ENCODE measurements around the gene SAP30BP.

Gene SAP30BP

GRCh38 chr17:75681289-75681688 is 14.2 kb downstream of the SAP30BP start:
- Histone ChIP-seq H3K27me3 (no peaks in the 10 kb centered on the region), H3K4me1 (peaks cover 0 to 34% (median 7%) of the 10 kb centered on the region in 4 donors), H3K36me3 (peaks cover 0 to 35% (median 31%) of the 10 kb centered on the region in 3 donors), H3K27ac (no peak overlapping the region), H3K9me3 (no peaks in the 10 kb centered on the region), H3K4me3 (no peak overlapping the region)
- intact Hi-C loops (cut with DNase I; ENCODE audit: low total_unique reads) = loop anchor here (5.0 kb wide), 1 partner anchor 61 kb away; no protein-coding TSS in a partner anchor
- DNase-seq = no peak
- TF ChIP-seq CTCF (IDR thresholded peaks at IDR 0.05) = no peak

DNA sequence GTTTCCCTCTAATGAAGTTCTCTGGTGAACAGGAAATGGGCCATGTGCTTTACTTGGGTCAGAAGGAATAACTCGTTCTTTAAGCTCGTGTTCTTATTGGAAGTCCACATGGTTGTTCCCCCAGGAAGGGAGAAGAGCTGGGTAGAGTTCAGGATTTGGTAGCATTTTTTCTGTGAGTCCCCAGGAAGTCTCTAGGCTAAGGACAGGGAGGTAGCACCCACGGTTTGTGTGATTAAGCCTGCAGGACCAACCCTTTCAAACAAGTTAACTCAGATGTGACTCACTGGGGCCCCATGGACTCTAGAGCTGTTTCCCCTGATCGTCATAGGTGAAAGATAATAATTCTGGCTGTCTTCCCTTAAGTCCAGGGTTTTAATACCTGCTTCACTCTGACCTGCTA is 16.4 kb downstream of the SAP30BP start:
- Histone ChIP-seq H3K36me3 (peaks cover 0 to 30% (median 20%) of the 10 kb centered on the region in 3 donors), H3K27ac (no peak overlapping the region), H3K9me3 (no peaks in the 10 kb centered on the region), H3K4me1 (peaks cover 0 to 39% (median 11%) of the 10 kb centered on the region in 4 donors), H3K27me3 (no peaks in the 10 kb centered on the region), H3K4me3 (no peak overlapping the region)
- TF ChIP-seq CTCF (IDR thresholded peaks at IDR 0.05) = no peak
- no peak for DNase-seq
- intact Hi-C loops (cut with DNase I; ENCODE audit: low total_unique reads) = loop anchor here (5.0 kb wide), 1 partner anchor 59 kb away; no protein-coding TSS in a partner anchor

- H3K27ac ChIP-seq = no peak overlapping the region
- peaks cover 0 to 42% (median 12%) of the 10 kb centered on the region in 4 donors for H3K4me1 ChIP-seq
These were observed 17.1 kb downstream of the SAP30BP start for GRCh38 chr17:75684249-75684648.

DNA sequence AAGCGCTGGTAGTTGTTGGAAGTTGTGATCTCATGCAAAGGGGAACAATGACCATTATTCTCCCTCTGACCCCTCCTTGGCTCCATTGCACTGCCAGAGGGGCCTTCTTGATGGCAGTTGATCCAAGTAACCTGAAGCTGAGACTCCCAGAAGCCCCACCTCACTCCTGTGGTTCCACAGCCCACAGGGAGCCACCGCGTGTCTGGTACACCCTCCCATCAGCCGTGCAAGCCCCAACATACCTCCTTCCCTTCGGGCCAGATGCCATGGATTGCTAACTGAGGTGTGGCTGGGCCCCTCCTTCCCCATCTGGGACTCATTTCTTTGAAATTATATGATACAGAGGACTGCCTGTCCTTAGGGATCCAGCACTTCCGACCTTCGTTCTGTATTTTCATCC is 17.8 kb downstream of the SAP30BP start:
- H3K27ac ChIP-seq = no peak overlapping the region
- peaks cover 0 to 38% (median 12%) of the 10 kb centered on the region in 4 donors for H3K4me1 ChIP-seq
- no peaks in the 10 kb centered on the region for H3K9me3 ChIP-seq
- no peak for TF ChIP-seq CTCF (IDR thresholded peaks at IDR 0.05)
- peaks cover 0 to 19% (median 14%) of the 10 kb centered on the region in 3 donors for H3K36me3 ChIP-seq
- no peak overlapping the region for H3K4me3 ChIP-seq
- DNase-seq = no peak
- H3K27me3 ChIP-seq = no peaks in the 10 kb centered on the region
- intact Hi-C loops (cut with DNase I; ENCODE audit: low total_unique reads) = loop anchor here (5.0 kb wide), 1 partner anchor 57 kb away; no protein-coding TSS in a partner anchor

More at GRCh38 chr17:75684249-75684648, 17.1 kb downstream of the SAP30BP start:
- Histone ChIP-seq H3K4me3 (no peak overlapping the region), H3K36me3 (peaks cover 0 to 26% (median 16%) of the 10 kb centered on the region in 3 donors), H3K9me3 (no peaks in the 10 kb centered on the region), H3K27me3 (no peaks in the 10 kb centered on the region)
- no peak for DNase-seq
- TF ChIP-seq CTCF (IDR thresholded peaks at IDR 0.05) = no peak
- intact Hi-C loops (cut with DNase I; ENCODE audit: low total_unique reads) = loop anchor here (5.0 kb wide), 1 partner anchor 58 kb away; no protein-coding TSS in a partner anchor

- Histone ChIP-seq H3K27ac (no peak overlapping the region), H3K4me1 (peaks cover 0 to 37% (median 12%) of the 10 kb centered on the region in 4 donors), H3K4me3 (no peak overlapping the region), H3K9me3 (no peaks in the 10 kb centered on the region), H3K36me3 (peaks cover 0 to 14% (median 11%) of the 10 kb centered on the region in 3 donors), H3K27me3 (no peaks in the 10 kb centered on the region)
- intact Hi-C loops (cut with DNase I; ENCODE audit: low total_unique reads) = no loop called here
- TF ChIP-seq CTCF (IDR thresholded peaks at IDR 0.05) = no peak
- no peak for DNase-seq
These were observed 18.4 kb downstream of the SAP30BP start for GRCh38 chr17:75685499-75685898.

Measured in tibial artery (tissue), 4 donors.